ENCODE results near the gene AGTPBP1. TPM values are rescaled to one million over a fixed set of nuclear protein-coding genes. Genes with fewer than 3 reads are reported as not detected.

The AGTPBP1 gene
- total and polyA plus RNA-seq, 2 of the 8 experiments (the other 6 are each of a cell fraction or from before 2014, with no cell fraction given) = 13.4 to 65.2 TPM

DNA sequence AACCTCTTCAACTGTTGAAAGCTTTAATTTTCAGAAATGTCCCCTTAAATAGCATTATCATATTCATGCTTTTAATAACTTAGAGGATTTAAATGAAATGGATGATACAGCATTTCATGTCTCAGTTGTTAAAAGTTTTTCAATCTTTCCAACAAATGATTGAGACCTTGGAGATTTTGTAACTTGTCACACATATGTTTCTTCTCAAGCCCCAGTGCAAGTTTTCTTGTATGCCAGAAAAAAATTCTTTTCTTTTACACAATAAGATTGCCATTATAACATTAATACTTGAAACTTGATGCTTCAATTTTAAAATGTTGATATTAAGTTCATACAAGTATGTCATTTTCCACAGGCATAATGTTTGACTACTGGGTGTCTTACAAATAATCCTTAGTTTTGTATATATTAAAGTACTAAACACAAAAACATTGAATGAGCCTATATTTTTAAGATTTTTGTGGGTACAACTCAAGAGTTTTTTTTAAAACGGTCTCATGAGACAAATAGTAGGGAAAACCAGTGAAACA lies 124.5 kb downstream of the AGTPBP1 start:
- Histone ChIP-seq H3K23me2 (ENCODE audit: low read depth, low read length) (no peaks in the 10 kb centered on the region), H3K36me3 (ENCODE audit: control insufficient read depth in 2 of 4, insufficient read depth in 4 of 4, low read length in 3 of 4) (peaks cover 0 to 7% (median 0%) of the 10 kb centered on the region in 4 experiments; a peak in 1 of 8 replicates), H4K5ac (ENCODE audit: insufficient read length, low read depth, low read length) (no peak overlapping the region), H3K9ac (replicated peaks in 1 of 4; ENCODE audit: extremely low read depth in 1 of 4, low read depth in 3 of 4, low read length in 3 of 4) (no peak overlapping the region), H3K4me3 (ENCODE audit: extremely low read depth in 1 of 4, insufficient read depth in 2 of 4, low read depth in 3 of 4, low read length in 4 of 4) (no peak overlapping the region), H2BK5ac (ENCODE audit: low read depth, low read length) (no peak overlapping the region), H3K27ac (ENCODE audit: low read depth, low read length) (no peak overlapping the region), H2AK5ac (ENCODE audit: low read depth, low read length) (no peak overlapping the region), H2BK120ac (replicated peaks; ENCODE audit: low read depth, low read length) (no peak overlapping the region), H3K23ac (ENCODE audit: insufficient read length) (no peak overlapping the region), H2AFZ (ENCODE audit: low read length) (no peak overlapping the region), H3K18ac (ENCODE audit: extremely low read depth, low read length) (no peak overlapping the region), H3K14ac (ENCODE audit: insufficient read length) (no peak overlapping the region), H3K4me1 (replicated peaks in 1 of 4; ENCODE audit: control insufficient read depth in 3 of 4, insufficient read depth in 4 of 4, low read length in 3 of 4) (no peaks in the 10 kb centered on the region), H3K79me1 (ENCODE audit: low read depth, low read length) (no peaks in the 10 kb centered on the region), H2BK15ac (ENCODE audit: low read length) (no peak overlapping the region), H2BK12ac (ENCODE audit: low read depth, low read length) (no peak overlapping the region), H3K79me2 (ENCODE audit: control insufficient read depth in 1 of 2, insufficient read depth in 2 of 2, low read length in 2 of 2) (no peaks in the 10 kb centered on the region), H3K27me3 (replicated peaks in 1 of 4; ENCODE audit: control insufficient read depth in 3 of 4, extremely low read depth in 1 of 4, insufficient read depth in 3 of 4, low read length in 3 of 4) (no peaks in the 10 kb centered on the region), H3K9me3 (ENCODE audit: insufficient read depth in 2 of 2, low read depth in 1 of 2, low read length in 1 of 2) (no peaks in the 10 kb centered on the region), H4K20me1 (replicated peaks in 1 of 2; ENCODE audit: control insufficient read depth in 1 of 2, insufficient read depth in 2 of 2, low read length in 2 of 2) (no peaks in the 10 kb centered on the region), H3K4me2 (ENCODE audit: insufficient read depth in 1 of 2, low read depth in 2 of 2, low read length in 2 of 2) (no peak overlapping the region), H4K8ac (ENCODE audit: extremely low read depth, insufficient read depth, low read length) (no peak overlapping the region), H3K4ac (replicated peaks; ENCODE audit: insufficient read length, low read depth, low read length) (no peak overlapping the region), H2BK20ac (ENCODE audit: low read length) (no peak overlapping the region), H3K56ac (replicated peaks; ENCODE audit: insufficient read length, low read depth, low read length) (no peak overlapping the region), H4K91ac (replicated peaks; ENCODE audit: insufficient read length, low read length) (no peak overlapping the region)
- FAIRE-seq (no peak), DNase-seq (ENCODE audit: low read depth in 1 of 2, low spot score in 2 of 2) (no peak)
- POLR2A ChIA-PET (ENCODE audit: partially characterized antibody) = no interaction called here
- 94% methylated on average over 1 of the region's 1 CpG; no CpG with 5 or more reads in 1 of the 2 experiments for WGBS, 2 experiments (ENCODE audit: extremely low coverage in 1 of 2, insufficient coverage in 1 of 2, insufficient read length in 1 of 2, insufficient replicate concordance in 2 of 2, low coverage in 1 of 2, low lambda C conversion rate in 2 of 2, missing lambda C conversion rate in 1 of 2)
- no peak for TF ChIP-seq SIRT6 (IDR thresholded peaks at IDR 0.05; ENCODE audit: low read length)
- TF ChIP-seq, protein P1, sequence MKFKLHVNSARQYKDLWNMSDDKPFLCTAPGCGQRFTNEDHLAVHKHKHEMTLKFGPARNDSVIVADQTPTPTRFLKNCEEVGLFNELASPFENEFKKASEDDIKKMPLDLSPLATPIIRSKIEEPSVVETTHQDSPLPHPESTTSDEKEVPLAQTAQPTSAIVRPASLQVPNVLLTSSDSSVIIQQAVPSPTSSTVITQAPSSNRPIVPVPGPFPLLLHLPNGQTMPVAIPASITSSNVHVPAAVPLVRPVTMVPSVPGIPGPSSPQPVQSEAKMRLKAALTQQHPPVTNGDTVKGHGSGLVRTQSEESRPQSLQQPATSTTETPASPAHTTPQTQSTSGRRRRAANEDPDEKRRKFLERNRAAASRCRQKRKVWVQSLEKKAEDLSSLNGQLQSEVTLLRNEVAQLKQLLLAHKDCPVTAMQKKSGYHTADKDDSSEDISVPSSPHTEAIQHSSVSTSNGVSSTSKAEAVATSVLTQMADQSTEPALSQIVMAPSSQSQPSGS (IDR thresholded peaks at IDR 0.05; ENCODE audit: low read length) = no peak
- no peak for TF ChIP-seq POLR2A (IDR thresholded peaks at IDR 0.05; ENCODE audit: control extremely low read depth in 1 of 2, low read depth in 2 of 2, low read length in 2 of 2)
- CTCF ChIA-PET (ENCODE audit: partially characterized antibody) = no interaction called here

All from H1 (cell line).